ENCODE results near the gene TP53.
A peak's percentile ranks its signal among the peaks of the same experiment; 100 is the strongest.
"Not testable (repeated sequence)": the region's sequence is repeated elsewhere in the genome, so short reads cannot be mapped to it uniquely, and the experiment has no call there.

The TP53 gene

DNA sequence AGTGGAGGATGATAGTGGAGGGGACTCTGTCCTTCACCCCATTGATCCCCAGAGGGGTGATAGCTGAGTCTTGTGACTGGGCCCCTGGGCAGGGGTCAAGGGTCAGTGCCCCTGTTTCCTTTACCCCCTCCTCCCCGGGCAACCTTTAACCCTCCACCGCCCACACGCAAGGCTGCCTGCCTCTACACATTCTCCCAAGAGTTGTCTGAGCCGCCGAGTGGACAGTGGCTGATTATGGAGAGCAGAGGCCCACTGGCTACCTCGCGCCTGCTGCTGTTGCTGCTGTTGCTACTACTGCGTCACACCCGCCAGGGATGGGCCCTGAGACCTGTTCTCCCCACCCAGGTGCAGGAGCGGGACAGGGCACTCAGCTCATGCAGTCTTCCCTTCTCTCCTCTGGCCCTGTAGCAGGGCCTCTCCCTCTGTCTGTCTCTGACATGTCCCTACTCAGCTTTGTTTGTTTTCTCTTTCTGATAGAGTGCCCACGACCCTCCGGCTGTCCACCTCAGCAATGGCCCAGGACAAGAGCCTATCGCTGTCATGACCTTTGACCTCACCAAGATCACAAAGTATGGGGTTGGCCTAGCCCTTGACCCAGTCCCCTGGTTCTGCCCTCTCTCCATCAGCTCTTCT, 57.2 kb downstream of the TP53 start, which contains the start of gene SHBG:
SHBG (plus strand) TSS at position 197 of the 633 bp plus-strand sequence; CDS start at position 235, 38 bp downstream.
- no peak for DNase-seq

DNA sequence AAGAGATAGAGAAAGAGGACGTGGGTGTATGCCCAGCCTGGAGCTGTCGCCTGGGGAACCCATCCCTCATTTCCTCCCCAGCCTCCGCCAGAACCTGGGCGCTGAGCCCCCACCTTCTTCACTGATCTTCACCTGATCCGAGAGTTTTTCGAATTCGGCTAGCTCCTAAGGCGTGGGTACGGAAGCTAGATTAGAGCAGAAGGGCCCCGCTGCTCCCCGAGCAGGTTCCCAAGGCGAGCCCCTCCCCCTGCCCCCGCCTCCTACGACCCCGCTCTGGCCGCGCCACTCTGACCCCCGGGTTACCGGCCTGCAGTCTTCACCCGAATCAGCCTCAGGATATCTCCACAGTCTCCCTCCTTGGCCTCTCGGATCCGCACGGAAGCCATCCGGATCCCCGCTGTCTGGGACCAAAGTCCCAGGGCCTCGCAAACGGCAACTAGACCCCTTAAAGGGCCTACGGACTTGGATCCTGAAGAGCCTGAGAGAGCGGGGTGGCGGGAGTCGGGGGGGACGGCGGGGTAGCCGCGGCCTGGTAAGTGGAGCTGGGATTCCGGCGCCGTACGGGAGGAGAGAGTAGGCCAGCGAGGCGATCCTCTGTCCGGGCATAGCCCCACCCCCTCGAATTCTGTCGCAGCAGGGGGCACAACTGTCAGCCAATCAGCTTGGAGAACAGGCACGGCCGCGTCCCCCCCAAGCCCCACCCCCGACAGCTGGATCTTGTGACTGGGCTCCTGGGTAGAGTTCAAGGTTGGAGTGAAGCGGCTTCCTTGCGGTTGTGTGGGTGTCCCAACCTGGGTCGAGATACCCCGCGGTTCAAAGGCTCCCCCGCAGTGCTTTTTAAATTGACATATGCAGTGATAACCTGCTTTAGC, 59.8 kb downstream of the TP53 start, which contains the start of gene SAT2:
SAT2 (minus strand) TSS at position 572 of the 872 bp plus-strand sequence; CDS start at position 386, 186 bp downstream.
- DNase-seq: peak; percentile 93

DNA sequence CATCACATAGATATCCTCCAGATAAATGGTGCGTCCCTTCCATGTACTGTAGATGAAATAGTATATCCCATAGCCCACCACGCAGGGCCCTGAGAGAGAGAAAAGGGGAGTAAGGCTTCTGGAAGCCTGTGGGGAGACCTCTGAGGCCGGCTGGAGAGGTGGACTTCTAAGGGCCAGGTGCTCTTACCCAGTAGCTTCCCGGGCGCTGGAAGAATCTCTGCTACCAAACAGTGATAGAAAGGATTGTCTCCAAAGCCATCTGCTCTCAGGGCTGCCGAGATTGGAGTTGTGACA, 60.4 kb downstream of the TP53 start:
- DNase-seq: no peak

DNA sequence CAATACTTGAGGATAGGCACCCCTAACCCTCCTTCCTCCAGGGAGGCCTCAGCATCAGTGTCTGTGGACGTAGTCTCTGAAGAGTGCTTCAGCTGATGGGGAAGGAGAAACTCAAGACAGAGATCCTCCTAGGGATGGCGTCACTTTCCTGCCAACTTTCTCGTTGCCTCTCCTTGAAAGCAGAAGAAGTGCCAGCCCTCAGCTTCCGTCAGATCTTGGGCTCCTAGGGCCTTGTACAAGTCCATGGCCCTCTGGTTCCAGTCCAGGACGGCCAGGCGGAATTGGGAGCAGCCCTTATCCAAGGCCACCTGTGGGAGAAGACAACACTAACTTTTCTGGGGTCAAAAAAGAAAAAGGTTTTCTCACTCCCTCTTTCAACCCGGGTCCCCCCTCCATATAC, 61.0 kb downstream of the TP53 start:
- no peak for DNase-seq

DNA sequence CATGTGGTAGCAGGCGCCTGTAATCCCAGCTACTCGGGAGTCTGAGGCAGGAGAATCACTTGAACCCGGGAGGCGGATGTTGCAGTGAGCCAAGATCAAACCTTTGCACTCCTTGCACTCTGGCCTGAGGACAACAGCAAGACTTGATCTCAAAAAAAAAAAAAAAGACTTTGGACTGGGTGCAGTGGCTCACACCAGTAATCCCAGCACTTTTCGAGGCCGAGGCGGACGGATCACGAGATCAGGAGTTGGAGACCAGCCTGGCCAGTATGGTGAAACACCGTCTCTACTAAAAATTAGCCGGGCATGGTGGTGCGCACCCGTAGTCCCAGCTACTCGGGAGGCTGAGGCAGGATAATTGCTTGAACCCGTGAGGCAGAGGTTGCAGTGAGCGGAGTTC, 61.5 kb downstream of the TP53 start:
- DNase-seq: not testable (repeated sequence)

DNA sequence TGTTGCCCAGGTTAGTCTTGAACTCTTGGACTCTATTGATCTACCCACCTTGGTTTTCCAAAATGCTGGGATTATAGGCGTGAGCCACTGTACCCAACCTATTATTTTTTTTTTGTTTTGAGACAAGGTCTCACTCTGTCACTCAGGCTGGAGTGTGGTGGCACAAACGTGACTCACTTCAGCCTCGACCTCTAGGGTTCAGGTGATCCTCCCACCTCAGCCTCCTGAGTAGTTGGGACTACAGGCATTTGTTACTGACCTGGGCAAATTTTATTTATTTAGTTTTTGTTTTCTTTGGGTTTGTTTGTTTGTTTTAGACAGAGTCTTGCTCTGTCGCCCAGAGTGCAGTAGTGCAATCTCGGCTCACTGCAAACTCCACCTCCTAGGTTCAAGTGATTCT, 63.6 kb downstream of the TP53 start:
- no peak for DNase-seq

DNA sequence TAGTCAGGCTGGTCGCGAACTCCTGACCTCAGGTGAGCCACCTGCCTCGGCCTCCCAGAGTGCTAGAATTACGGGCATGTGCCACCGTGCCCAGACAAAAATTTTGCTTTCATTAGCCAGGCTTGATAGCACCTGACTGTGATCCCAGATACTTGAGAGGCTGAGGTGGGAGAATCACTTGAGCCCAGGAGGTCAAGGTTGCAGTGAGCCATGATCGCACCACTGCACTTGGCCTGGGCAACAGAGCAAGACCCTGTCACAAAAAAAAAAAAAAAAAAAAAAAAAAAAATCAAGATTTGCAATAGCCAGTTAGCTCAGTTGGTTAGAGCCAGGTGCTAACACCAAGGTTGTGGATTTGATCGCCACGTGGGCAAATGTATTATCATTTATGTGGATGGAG, 66.5 kb downstream of the TP53 start:
- DNase-seq: no peak

DNA sequence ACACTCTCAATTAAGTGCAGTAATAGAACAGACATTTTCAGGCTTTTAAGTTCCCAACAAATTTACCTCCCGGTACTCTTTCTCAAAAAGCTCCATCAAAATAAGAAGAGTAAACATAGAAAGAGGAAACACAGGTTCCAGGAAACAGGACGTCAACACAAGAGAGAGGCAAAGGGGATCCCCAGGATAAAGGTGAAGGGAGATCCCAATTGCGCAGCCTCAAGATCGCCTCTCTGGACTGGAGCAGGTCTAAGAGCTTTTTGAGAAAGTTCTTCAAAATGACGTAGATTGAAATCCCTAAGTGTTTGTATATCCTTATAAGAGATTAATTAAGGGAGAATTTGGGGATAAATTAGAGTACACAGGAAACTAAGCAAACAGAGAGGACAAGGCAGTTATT, 68.7 kb downstream of the TP53 start:
- DNase-seq: no peak

Measured in CD4-positive, alpha-beta T cell treated with Interleukin-6 for 4 hours (primary cell).